GM18861 (cell line): ENCODE results near the gene UHRF1.
"Not testable (repeated sequence)": the region's sequence is repeated elsewhere in the genome, so short reads cannot be mapped to it uniquely, and the experiment has no call there.

ENCODE experiments used
- ATAC-seq: cut with Tn5 transposase; IDR thresholded peaks from one replicate; pipeline ENCODE4 v1.9.1; 2021; ENCODE audit not compliant: unreplicated experiment

UHRF1 gene

GRCh38 chr19:4933528-4933927, 24.2 kb downstream of the UHRF1 start:
- no peak for ATAC-seq

- ATAC-seq, result no peak
Measured at GRCh38 chr19:4935444-4935843, 26.1 kb downstream of the UHRF1 start.

- ATAC-seq, result no peak
Measured at GRCh38 chr19:4937060-4937459, 27.8 kb downstream of the UHRF1 start.

GRCh38 chr19:4938461-4938860, 29.2 kb downstream of the UHRF1 start:
- not testable (repeated sequence) for ATAC-seq

- no peak for ATAC-seq
Measured at GRCh38 chr19:4939466-4939865, 30.2 kb downstream of the UHRF1 start.

GRCh38 chr19:4941638-4942169, 32.4 kb downstream of the UHRF1 start:
- ATAC-seq, result not testable (repeated sequence)

GRCh38 chr19:4950650-4951049, 41.3 kb downstream of the UHRF1 start:
- not testable (repeated sequence) for ATAC-seq

GRCh38 chr19:4951656-4952055, 42.4 kb downstream of the UHRF1 start:
- ATAC-seq, result no peak

- ATAC-seq, result no peak
Measured at GRCh38 chr19:4952945-4953344, 43.6 kb downstream of the UHRF1 start.

GRCh38 chr19:4954320-4955149, 45.2 kb downstream of the UHRF1 start:
- ATAC-seq, result not testable (repeated sequence)

- ATAC-seq, result no peak
Measured at GRCh38 chr19:4955274-4955673, 46.0 kb downstream of the UHRF1 start.

- ATAC-seq, result no peak
Measured at GRCh38 chr19:4957981-4958380, 48.7 kb downstream of the UHRF1 start.

- no peak for ATAC-seq
Measured at GRCh38 chr19:4962085-4962619, 52.9 kb downstream of the UHRF1 start.

GRCh38 chr19:4965061-4965460, 55.8 kb downstream of the UHRF1 start:
- ATAC-seq, result no peak

GRCh38 chr19:4966591-4966990, 57.3 kb downstream of the UHRF1 start:
- ATAC-seq, result no peak

GRCh38 chr19:4967738-4968461, 58.6 kb downstream of the UHRF1 start:
- no peak for ATAC-seq

- peak; percentile 86 for ATAC-seq
Measured at GRCh38 chr19:4968462-4969291, 59.4 kb downstream of the UHRF1 start, which contains the start of gene KDM4B. Gene KDM4B, plus strand, starts transcription at chr19:4969113. Its CDS starts 63,778 bp downstream, at chr19:5032891.

- no peak for ATAC-seq
Measured at GRCh38 chr19:4969292-4969771, 60.0 kb downstream of the UHRF1 start.

- no peak for ATAC-seq
Measured at GRCh38 chr19:4969772-4970531, 60.7 kb downstream of the UHRF1 start.
